Neural cell (in vitro differentiated cells): Measurements from ENCODE around the gene MIEF1. TPM values are rescaled to one million over a fixed set of nuclear protein-coding genes. Genes with fewer than 3 reads are reported as not detected.

Experiments used
- H2AFZ ChIP-seq: fragments of 200-600, 300-800 bp; sonication (generic), shearing (Covaris generic); 2 replicates; pipeline ENCODE4 v1.6.0; 2014; ENCODE audit warnings: low read depth, mild to moderate bottlenecking, antibody characterized with exemption, low read length, moderate library complexity
- H3F3A ChIP-seq: fragments of 200-600 bp; shearing (Covaris generic); 2 replicates; pipeline ENCODE4 v1.6.1; 2016; ENCODE audit warnings: mild to moderate bottlenecking, moderate library complexity, mixed read lengths, antibody characterized with exemption, low read length; ENCODE audit not compliant: insufficient read depth, poor library complexity, severe bottlenecking
- H3K27ac ChIP-seq: fragments of 200-600, 300-800 bp; sonication (generic), shearing (Covaris generic); 2 replicates; pipeline ENCODE4 v1.5.1; 2014; ENCODE audit warnings: mild to moderate bottlenecking, low read length, moderate library complexity
- H3K27me3 ChIP-seq: fragments of 300-800, 200-600 bp; sonication (generic), shearing (Covaris generic); 2 replicates; pipeline ENCODE4 v1.6.0; 2014; ENCODE audit warnings: mild to moderate bottlenecking, low read depth, low read length, moderate library complexity; ENCODE audit not compliant: insufficient read depth
- H3K36me3 ChIP-seq: fragments of 300-800, 200-600 bp; sonication (generic), shearing (Covaris generic); 2 replicates; pipeline ENCODE4 v1.5.1; 2014; ENCODE audit warnings: mild to moderate bottlenecking, antibody characterized with exemption, low read length, moderate library complexity; ENCODE audit not compliant: insufficient read depth
- H3K4me2 ChIP-seq: fragments of 300-800, 200-600 bp; sonication (generic), shearing (Covaris generic); 2 replicates; pipeline ENCODE4 v1.6.0; 2014; ENCODE audit warnings: mild to moderate bottlenecking, low read length
- H3K4me3 ChIP-seq: fragments of 300-800, 200-600 bp; sonication (generic), shearing (Covaris generic); 2 replicates; pipeline ENCODE4 v1.5.1; 2014; ENCODE audit warnings: mild to moderate bottlenecking, low read length, moderate library complexity
- H3K79me2 ChIP-seq: fragments of 200-600 bp; shearing (Covaris generic); replicated peaks from 2 replicates; pipeline ENCODE4 v1.6.0; 2014; ENCODE audit warnings: mild to moderate bottlenecking, low read length, moderate library complexity; ENCODE audit not compliant: insufficient read depth
- H3K9ac ChIP-seq: fragments of 300-800, 200-600 bp; sonication (generic), shearing (Covaris generic); 2 replicates; pipeline ENCODE4 v1.6.1; 2016; ENCODE audit warnings: mild to moderate bottlenecking, low read length, mixed read lengths
- H3K9me2 ChIP-seq: fragments of 200-600 bp; shearing (Covaris generic); 2 replicates; pipeline ENCODE4 v1.6.1; 2016; ENCODE audit warnings: mild to moderate bottlenecking, low read length, mixed read lengths; ENCODE audit not compliant: insufficient read depth
- H3K9me3 ChIP-seq: fragments of 200-600, 300-800 bp; sonication (generic), shearing (Covaris generic); 2 replicates; pipeline ENCODE4 v1.6.1; 2016; ENCODE audit warnings: mild to moderate bottlenecking, mixed run types, low read length, moderate library complexity, mixed read lengths
- H4K20me1 ChIP-seq: fragments of 200-600 bp; shearing (Covaris generic); 2 replicates; pipeline ENCODE4 v1.6.1; 2016; ENCODE audit warnings: mild to moderate bottlenecking, mixed run types; ENCODE audit not compliant: insufficient read depth
- CTCF ChIP-seq: fragments of 450-650 bp; IDR thresholded peaks from 2 replicates; pipeline ENCODE4 v1.5.1; 2014; ENCODE audit warnings: antibody characterized with exemption, mild to moderate bottlenecking, moderate library complexity; ENCODE audit not compliant: poor library complexity, severe bottlenecking
- EP300 ChIP-seq: fragments of 450-650 bp; conservative IDR thresholded peaks from 2 replicates; pipeline ENCODE4 v1.6.1; 2014; ENCODE audit warnings: antibody characterized with exemption, mild to moderate bottlenecking, moderate library complexity; ENCODE audit not compliant: poor library complexity, severe bottlenecking
- EZH2 ChIP-seq: fragments of 200-600, 300-800 bp; shearing (Covaris generic), sonication (generic); IDR thresholded peaks from 2 replicates; pipeline ENCODE4 v1.6.1; 2014; ENCODE audit warnings: antibody characterized with exemption, low read length, borderline replicate concordance, mild to moderate bottlenecking; ENCODE audit not compliant: insufficient read depth, poor library complexity, severe bottlenecking
- MXI1 ChIP-seq: fragments of 450-650 bp; conservative IDR thresholded peaks from 2 replicates; pipeline ENCODE4 v1.6.1; 2014; ENCODE audit warnings: antibody characterized with exemption, mild to moderate bottlenecking; ENCODE audit not compliant: poor library complexity, severe bottlenecking
- POLR2AphosphoS5 ChIP-seq: IDR thresholded peaks from 2 replicates; pipeline ENCODE4 v1.6.1; 2012
- RAD21 ChIP-seq: fragments of 450-650 bp; conservative IDR thresholded peaks from 2 replicates; pipeline ENCODE4 v1.6.1; 2014; ENCODE audit warnings: antibody characterized with exemption, mild to moderate bottlenecking, moderate library complexity
- REST ChIP-seq: IDR thresholded peaks from 2 replicates; pipeline ENCODE4 v1.6.1; 2012; ENCODE audit warnings: borderline replicate concordance
- SMC3 ChIP-seq: fragments of 450-650 bp; conservative IDR thresholded peaks from 2 replicates; pipeline ENCODE4 v1.6.1; 2014; ENCODE audit warnings: antibody characterized with exemption, mild to moderate bottlenecking, moderate library complexity; ENCODE audit not compliant: poor library complexity
- TAF1 ChIP-seq: IDR thresholded peaks from 2 replicates; pipeline ENCODE4 v1.6.1; 2012; ENCODE audit warnings: low read depth
- polyA plus RNA-seq: library from polyadenylated mRNA; depleted of rRNA; stranded (reverse); fragments of >200 nt; gene quantifications from 2 replicates; pipeline ENCODE4 v1.2.3, GENCODE V29; 2014

Gene MIEF1
- polyA plus RNA-seq, 1 donor from 2014 or later: 19.8 TPM

- Histone ChIP-seq H3K36me3 (no peaks in the 10 kb centered on the region), H3F3A (no peaks in the 10 kb centered on the region), H3K9me2 (no peaks in the 10 kb centered on the region), H4K20me1 (no peaks in the 10 kb centered on the region), H3K4me2 (no peak overlapping the region), H3K79me2 (peaks cover 17% of the 10 kb centered on the region), H3K9ac (no peak overlapping the region), H3K9me3 (no peaks in the 10 kb centered on the region), H3K27me3 (no peaks in the 10 kb centered on the region), H2AFZ (no peak overlapping the region), H3K4me3 (no peak overlapping the region), H3K27ac (no peak overlapping the region)
- TF ChIP-seq CTCF (no peak), REST (no peak), EP300 (no peak), EZH2 (no peak), RAD21 (no peak), TAF1 (no peak), SMC3 (no peak), MXI1 (no peak), POLR2AphosphoS5 (no peak)
Measured at GRCh38 chr22:39534092-39534506, 32.0 kb downstream of the MIEF1 start.

GRCh38 chr22:39534591-39535356 is 32.7 kb downstream of the MIEF1 start:
- Histone ChIP-seq H3K4me2 (no peak overlapping the region), H3K4me3 (peak overlapping the region; percentile 44), H3K9me2 (no peaks in the 10 kb centered on the region), H3K79me2 (peaks cover 17% of the 10 kb centered on the region), H2AFZ (no peak overlapping the region), H4K20me1 (no peaks in the 10 kb centered on the region), H3K36me3 (no peaks in the 10 kb centered on the region), H3K27ac (no peak overlapping the region), H3K27me3 (no peaks in the 10 kb centered on the region), H3K9me3 (no peaks in the 10 kb centered on the region), H3K9ac (peak overlapping the region; percentile 41), H3F3A (no peaks in the 10 kb centered on the region)
- TF ChIP-seq POLR2AphosphoS5 (no peak), MXI1 (peak; percentile 32), EP300 (peak; percentile 15), RAD21 (peak; percentile 99), EZH2 (no peak), SMC3 (peak; percentile 98), CTCF (peak; percentile 99)
